Panc1 (cell line): ENCODE data around the gene SYCN.

Source experiments
- POLR2AphosphoS5 ChIP-seq: IDR thresholded peaks from 2 replicates; pipeline ENCODE4 v1.6.1; 2012; ENCODE audit warnings: mild to moderate bottlenecking, low read depth, low read length, moderate library complexity
- TF ChIP-seq, protein P1 (sequence below): fragments of 450-650 bp; IDR thresholded peaks from 2 replicates; pipeline ENCODE4 v1.5.1; 2017; ENCODE audit warnings: mild to moderate bottlenecking

DNA sequence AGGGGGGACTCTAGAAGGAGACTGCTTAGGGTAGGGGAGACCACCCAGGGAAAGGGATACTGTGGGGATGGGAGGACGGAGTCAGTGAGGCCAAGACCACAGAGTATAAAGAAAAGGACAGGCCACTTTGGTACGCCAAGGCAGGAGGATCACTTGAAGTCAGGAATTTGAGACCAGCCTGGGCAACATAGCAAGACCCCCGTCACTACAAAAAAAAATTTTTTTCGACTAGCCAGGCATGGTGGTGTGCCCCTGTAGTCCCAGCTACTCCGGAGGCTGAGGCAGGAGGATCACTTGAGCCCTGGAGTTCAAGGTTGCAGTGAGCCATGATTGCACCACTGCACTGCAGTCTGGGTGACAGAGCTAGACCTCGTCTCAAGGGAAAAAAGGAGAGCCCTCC lies 34.1 kb upstream of the SYCN start:
- TF ChIP-seq, protein P1, sequence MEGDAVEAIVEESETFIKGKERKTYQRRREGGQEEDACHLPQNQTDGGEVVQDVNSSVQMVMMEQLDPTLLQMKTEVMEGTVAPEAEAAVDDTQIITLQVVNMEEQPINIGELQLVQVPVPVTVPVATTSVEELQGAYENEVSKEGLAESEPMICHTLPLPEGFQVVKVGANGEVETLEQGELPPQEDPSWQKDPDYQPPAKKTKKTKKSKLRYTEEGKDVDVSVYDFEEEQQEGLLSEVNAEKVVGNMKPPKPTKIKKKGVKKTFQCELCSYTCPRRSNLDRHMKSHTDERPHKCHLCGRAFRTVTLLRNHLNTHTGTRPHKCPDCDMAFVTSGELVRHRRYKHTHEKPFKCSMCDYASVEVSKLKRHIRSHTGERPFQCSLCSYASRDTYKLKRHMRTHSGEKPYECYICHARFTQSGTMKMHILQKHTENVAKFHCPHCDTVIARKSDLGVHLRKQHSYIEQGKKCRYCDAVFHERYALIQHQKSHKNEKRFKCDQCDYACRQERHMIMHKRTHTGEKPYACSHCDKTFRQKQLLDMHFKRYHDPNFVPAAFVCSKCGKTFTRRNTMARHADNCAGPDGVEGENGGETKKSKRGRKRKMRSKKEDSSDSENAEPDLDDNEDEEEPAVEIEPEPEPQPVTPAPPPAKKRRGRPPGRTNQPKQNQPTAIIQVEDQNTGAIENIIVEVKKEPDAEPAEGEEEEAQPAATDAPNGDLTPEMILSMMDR, result no peak
- TF ChIP-seq POLR2AphosphoS5, result no peak
